Measurements from ENCODE around the gene PRRX1.

PRRX1 gene

GRCh38 chr1:170664093-170664827 lies at the start of gene PRRX1:
PRRX1 (plus strand) TSS chr1:170664131; CDS start chr1:170664219, 88 bp downstream.
- DNase-seq (ENCODE audit: low read depth in 2 of 2) = no peak

DNA sequence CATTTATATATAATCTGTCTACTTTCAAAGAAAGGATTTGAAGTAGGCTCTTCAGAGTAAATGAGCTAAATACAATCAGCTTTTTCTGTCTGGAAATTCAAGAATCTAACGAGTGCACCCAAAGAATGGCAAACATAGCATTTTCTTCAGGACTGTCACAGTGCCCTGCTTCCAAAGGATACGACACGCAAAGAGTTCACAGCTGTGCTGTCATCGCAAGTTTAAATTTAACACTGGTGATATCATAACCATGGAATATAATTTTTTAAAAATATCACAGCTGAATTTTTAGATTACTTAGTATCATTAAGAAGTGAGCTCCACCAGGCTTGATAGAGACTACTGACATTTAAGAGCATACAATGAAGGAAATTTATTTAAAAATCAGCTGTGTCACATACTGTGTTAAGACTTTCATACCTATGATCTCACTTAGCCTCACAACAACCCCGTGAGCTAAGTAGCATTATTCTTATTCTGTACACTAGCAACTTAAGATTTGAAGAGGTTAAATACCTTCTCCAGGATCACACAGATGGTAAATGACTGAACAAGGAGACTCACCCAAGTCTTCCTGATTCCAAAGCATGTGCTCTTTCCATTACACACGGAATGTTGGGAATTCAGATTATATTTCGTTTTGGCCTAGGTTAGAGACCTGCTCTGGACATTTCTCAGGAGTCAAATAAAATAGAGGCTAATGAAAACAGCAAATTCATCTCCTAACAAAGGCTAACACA lies 46.2 kb upstream of the PRRX1 start:
- no peak for DNase-seq (ENCODE audit: low read depth in 2 of 2)

DNA sequence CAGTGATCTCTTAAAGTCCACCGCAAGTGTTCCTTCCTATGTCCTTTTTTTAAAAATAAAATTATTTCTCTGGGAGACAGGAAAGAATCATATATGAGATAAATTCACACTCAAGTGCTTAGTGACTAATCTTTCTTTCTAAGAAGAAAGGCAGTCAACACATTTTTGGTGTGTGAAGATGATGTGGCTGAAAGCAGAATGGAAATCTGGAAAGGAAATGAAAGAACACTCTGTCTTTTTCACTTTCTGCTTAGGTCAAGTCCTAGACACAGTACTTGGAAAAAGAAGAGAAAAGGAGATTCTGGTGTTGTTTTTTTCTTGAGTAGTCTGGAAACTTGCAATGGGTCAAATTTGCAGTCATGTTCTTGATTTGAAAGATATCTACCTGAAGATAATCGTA lies 45.5 kb upstream of the PRRX1 start:
- no peak for DNase-seq (ENCODE audit: low read depth in 2 of 2)

- DNase-seq (ENCODE audit: low read depth in 2 of 2) = no peak
These were observed 44.5 kb upstream of the PRRX1 start for GRCh38 chr1:170619241-170620028.

GRCh38 chr1:170620164-170620563 lies 43.8 kb upstream of the PRRX1 start:
- no peak for DNase-seq (ENCODE audit: low read depth in 2 of 2)

DNA sequence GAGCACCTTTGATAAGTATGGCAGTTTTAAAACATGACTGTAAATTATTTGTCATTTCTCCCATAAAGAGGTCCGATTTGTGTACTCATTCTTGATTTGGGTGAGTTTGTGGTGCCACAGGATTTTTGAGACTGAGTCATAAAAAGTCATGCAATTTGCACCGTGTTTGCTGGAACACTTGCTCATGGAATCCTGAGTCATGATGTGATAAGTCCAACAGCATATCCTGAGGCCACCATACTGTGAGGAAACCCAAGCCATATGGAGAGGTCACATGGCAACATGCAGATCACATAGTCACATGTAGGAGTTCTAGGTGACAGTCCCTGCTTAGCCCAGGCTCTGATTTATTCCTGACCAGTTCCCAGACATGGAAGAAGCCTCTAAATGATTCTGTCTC lies 40.8 kb upstream of the PRRX1 start:
- DNase-seq (ENCODE audit: low read depth in 2 of 2) = no peak

DNA sequence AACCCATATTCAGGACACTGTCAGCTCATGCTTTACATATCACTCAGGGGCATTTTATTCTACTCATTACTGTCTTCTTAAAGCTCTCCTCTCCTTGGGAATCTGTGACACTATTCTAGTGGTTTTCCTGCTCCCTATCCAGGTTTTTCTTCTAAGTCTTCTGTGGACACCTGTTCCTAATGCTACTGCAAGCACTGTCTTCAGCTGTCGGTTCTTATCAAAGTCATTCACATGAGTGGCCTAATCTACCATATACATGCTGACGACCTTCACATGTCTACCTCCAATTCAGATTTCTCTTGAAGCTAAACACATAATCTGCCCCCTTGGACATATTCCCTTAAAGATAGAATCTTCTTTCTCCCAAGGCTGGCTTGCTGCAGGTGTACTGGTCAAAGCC lies 39.8 kb upstream of the PRRX1 start:
- no peak for DNase-seq (ENCODE audit: low read depth in 2 of 2)

GRCh38 chr1:170630977-170631376 lies 33.0 kb upstream of the PRRX1 start:
- no peak for DNase-seq (ENCODE audit: low read depth in 2 of 2)

GRCh38 chr1:170634293-170634692 lies 29.6 kb upstream of the PRRX1 start:
- no peak for DNase-seq (ENCODE audit: low read depth in 2 of 2)

- no peak for DNase-seq (ENCODE audit: low read depth in 2 of 2)
These were observed 29.0 kb upstream of the PRRX1 start for GRCh38 chr1:170634824-170635410.

- DNase-seq (ENCODE audit: low read depth in 2 of 2) = no peak
These were observed 23.4 kb upstream of the PRRX1 start for GRCh38 chr1:170640581-170640980.

DNA sequence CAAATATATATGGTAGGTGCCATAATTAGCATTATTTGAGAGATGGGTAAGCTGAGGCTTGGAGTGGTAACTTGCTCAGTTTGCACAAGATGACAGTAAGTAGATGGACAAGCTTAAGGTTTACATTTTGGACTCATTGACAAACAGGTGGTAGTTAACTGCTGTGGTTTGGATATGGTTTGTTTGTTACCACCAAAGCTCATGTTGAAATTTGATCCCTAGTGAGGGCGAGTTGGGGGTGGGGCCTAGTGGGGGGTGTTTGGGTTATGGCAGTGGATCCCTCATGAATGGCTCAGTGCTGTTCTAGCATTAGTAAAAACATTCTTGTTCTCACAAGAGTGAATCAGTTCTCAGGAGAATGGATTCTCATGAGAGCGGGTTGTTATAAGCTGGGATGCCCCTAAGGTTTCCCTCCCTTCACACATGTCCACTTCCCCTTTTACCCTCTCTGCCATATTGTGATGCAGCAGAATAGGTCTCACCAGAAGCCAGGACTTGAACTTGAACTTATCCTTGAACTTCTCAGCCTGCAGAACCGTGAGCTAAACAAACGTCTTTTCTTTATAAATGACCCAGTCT lies 6.6 kb upstream of the PRRX1 start:
- DNase-seq (ENCODE audit: low read depth in 2 of 2) = no peak

DNA sequence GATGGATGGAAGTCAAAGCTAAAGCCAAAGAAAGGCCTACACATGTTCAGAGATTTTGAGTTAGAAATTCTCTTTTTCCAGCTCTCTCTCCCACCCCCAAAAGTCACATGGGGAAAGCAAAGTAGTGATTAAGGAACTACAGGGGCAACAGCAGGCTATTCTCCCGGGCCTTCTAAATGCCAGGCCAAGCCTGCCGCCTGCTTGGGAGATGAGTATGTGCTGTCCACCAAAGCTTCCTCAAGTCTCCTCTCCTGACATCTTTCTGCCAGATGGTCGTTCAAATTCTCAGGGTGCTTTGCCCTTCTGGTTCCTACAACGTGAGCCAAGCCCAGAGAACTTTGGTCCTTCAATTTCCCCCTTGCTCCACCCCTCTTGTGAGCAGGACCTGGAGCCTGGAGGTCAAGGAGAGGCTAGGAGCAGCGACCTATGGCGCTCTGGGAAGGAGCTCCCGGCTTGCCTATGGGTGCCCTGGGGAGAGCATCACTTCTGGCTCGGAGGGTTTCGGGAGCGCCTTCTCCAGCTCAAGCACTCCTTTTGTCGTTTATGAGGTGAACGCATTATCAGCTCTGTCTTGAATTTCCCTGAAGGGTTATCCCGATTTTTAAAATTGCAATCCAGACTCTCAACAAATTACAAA lies 4.4 kb upstream of the PRRX1 start:
- DNase-seq (ENCODE audit: low read depth in 2 of 2) = no peak

GRCh38 chr1:170660281-170660713 lies 3.6 kb upstream of the PRRX1 start:
- DNase-seq (ENCODE audit: low read depth in 2 of 2) = no peak

DNA sequence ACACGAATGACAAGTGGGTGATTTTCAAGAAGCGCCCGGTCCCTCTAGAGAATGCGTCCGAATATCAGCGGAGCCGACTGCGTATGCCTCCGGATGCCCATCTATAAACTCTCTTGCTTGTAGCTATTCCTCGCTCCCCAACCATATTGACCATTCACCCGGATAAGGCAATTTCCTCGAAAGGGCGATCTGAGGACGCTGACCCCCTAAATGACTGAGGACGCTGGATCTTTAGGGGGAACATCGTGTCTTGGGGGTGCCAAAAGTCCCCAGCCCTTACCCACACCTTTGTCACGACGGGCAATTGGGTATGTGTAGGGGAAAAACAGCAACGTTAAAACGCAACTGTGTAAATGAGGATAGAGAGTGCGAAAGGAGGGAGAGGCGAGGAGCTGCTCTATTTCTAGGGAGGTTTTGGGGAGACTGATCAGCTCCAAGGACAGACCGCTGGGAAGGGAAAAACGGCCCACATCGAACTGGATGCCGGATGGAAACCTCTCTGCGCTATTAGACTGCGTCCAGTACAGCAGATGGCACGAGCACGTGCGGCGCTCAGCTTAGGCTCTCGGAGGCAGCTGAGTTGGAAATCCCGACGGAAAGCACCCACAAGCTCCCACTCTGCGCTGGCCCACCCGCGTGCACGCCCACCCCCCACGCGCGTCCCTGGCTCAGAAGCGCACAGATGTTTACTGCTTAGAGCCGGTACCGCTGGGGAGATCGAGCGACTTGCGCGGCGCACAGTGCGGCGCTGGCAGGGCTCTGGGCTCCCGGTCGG lies 2.9 kb upstream of the PRRX1 start:
- no peak for DNase-seq (ENCODE audit: low read depth in 2 of 2)

- DNase-seq (ENCODE audit: low read depth in 2 of 2) = no peak
These were observed 2.1 kb upstream of the PRRX1 start for GRCh38 chr1:170661646-170662411.

- DNase-seq (ENCODE audit: low read depth in 2 of 2) = no peak
These were observed 1.1 kb upstream of the PRRX1 start for GRCh38 chr1:170662561-170663403.

DNA sequence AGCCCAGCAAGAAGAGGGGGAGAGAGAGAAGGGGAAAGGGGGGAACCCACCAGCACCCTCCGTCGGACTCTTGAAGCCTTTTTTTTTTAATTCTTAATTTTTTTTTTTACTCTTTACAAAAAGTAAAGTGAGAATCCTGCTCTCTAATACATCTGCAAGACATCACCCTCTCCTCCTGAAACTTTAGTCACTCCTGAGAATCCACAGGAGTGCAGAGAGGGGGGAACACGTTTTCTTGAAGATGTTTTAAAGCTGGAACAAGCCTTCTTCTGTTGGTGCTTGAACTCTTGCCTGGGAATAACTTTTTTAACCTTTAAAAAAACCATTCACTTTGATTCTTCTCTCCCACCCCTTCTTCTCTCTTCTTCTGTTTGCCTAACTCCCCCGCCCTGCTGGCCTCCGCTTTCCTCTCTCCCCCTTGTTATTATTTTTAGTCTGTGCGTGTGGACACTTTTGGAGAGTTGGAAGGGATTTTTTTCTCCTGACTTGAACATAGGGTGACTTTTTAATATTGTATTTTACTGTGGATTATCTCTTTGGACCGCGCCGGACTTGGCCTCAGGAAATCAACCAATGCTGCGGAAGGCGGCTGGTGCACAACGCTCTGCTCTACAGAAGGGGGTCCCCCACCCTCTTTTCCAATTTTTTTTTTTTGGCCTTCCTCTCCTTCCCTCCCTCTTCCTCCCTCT lies 383 bp upstream of the PRRX1 start:
- DNase-seq (ENCODE audit: low read depth in 2 of 2) = no peak
